ENCODE data around the gene BCR.

BCR gene

GRCh38 chr22:23356094-23356493, 175.8 kb downstream of the BCR start:
- Histone ChIP-seq H2AFZ (ENCODE audit: low read depth, low read length, severe bottlenecking) (no peak overlapping the region), H3F3A (ENCODE audit: insufficient read depth) (no peaks in the 10 kb centered on the region), H3K27me3 (ENCODE audit: low read length) (no peaks in the 10 kb centered on the region), H3K9me2 (replicated peaks; ENCODE audit: insufficient read depth, low read length) (no peaks in the 10 kb centered on the region), H4K20me1 (ENCODE audit: low read depth, low read length) (no peaks in the 10 kb centered on the region), H3K9ac (ENCODE audit: low read length) (no peak overlapping the region), H3K36me3 (ENCODE audit: low read length) (no peaks in the 10 kb centered on the region), H3K27ac (ENCODE audit: low read depth, low read length) (no peak overlapping the region), H3K4me3 (ENCODE audit: insufficient read depth, low read length, poor library complexity, severe bottlenecking) (no peak overlapping the region), H3K4me2 (ENCODE audit: low read depth, low read length, poor library complexity, severe bottlenecking) (no peak overlapping the region), H3K9me3 (ENCODE audit: insufficient read depth, low read length) (no peaks in the 10 kb centered on the region), H3K79me2 (ENCODE audit: insufficient read depth, low read length) (no peaks in the 10 kb centered on the region)
- TF ChIP-seq EZH2phosphoT487 (conservative IDR thresholded peaks at IDR 0.05; ENCODE audit: low read length) (no peak), CTCF (IDR thresholded peaks at IDR 0.05; ENCODE audit: insufficient read depth, low read length, poor library complexity, severe bottlenecking) (no peak)

- H3K9me2 ChIP-seq (replicated peaks; ENCODE audit: insufficient read depth, low read length): no peaks in the 10 kb centered on the region
- H3K79me2 ChIP-seq (ENCODE audit: insufficient read depth, low read length): no peaks in the 10 kb centered on the region
- no peak overlapping the region for H3K9ac ChIP-seq (ENCODE audit: low read length)
- no peaks in the 10 kb centered on the region for H3K36me3 ChIP-seq (ENCODE audit: low read length)
- H3K9me3 ChIP-seq (ENCODE audit: insufficient read depth, low read length): no peaks in the 10 kb centered on the region
- H4K20me1 ChIP-seq (ENCODE audit: low read depth, low read length): no peaks in the 10 kb centered on the region
- H3K27ac ChIP-seq (ENCODE audit: low read depth, low read length): no peak overlapping the region
- TF ChIP-seq CTCF (IDR thresholded peaks at IDR 0.05; ENCODE audit: insufficient read depth, low read length, poor library complexity, severe bottlenecking) (no peak), EZH2phosphoT487 (conservative IDR thresholded peaks at IDR 0.05; ENCODE audit: low read length) (no peak)
- H3F3A ChIP-seq (ENCODE audit: insufficient read depth): no peaks in the 10 kb centered on the region
- no peaks in the 10 kb centered on the region for H3K27me3 ChIP-seq (ENCODE audit: low read length)
- no peak overlapping the region for H3K4me2 ChIP-seq (ENCODE audit: low read depth, low read length, poor library complexity, severe bottlenecking)
- H3K4me3 ChIP-seq (ENCODE audit: insufficient read depth, low read length, poor library complexity, severe bottlenecking): no peak overlapping the region
- no peak overlapping the region for H2AFZ ChIP-seq (ENCODE audit: low read depth, low read length, severe bottlenecking)
Measured at GRCh38 chr22:23357053-23357452, 176.7 kb downstream of the BCR start.

GRCh38 chr22:23359583-23360123, 179.3 kb downstream of the BCR start:
- Histone ChIP-seq H2AFZ (ENCODE audit: low read depth, low read length, severe bottlenecking) (no peak overlapping the region), H4K20me1 (ENCODE audit: low read depth, low read length) (no peaks in the 10 kb centered on the region), H3K27ac (ENCODE audit: low read depth, low read length) (no peak overlapping the region), H3K9me3 (ENCODE audit: insufficient read depth, low read length) (no peaks in the 10 kb centered on the region), H3K4me2 (ENCODE audit: low read depth, low read length, poor library complexity, severe bottlenecking) (no peak overlapping the region), H3K79me2 (ENCODE audit: insufficient read depth, low read length) (no peaks in the 10 kb centered on the region), H3K4me3 (ENCODE audit: insufficient read depth, low read length, poor library complexity, severe bottlenecking) (no peak overlapping the region), H3K36me3 (ENCODE audit: low read length) (no peaks in the 10 kb centered on the region), H3K9ac (ENCODE audit: low read length) (no peak overlapping the region), H3K27me3 (ENCODE audit: low read length) (no peaks in the 10 kb centered on the region), H3K9me2 (replicated peaks; ENCODE audit: insufficient read depth, low read length) (no peaks in the 10 kb centered on the region), H3F3A (ENCODE audit: insufficient read depth) (no peaks in the 10 kb centered on the region)
- TF ChIP-seq CTCF (IDR thresholded peaks at IDR 0.05; ENCODE audit: insufficient read depth, low read length, poor library complexity, severe bottlenecking) (no peak), EZH2phosphoT487 (conservative IDR thresholded peaks at IDR 0.05; ENCODE audit: low read length) (no peak)
